GM12878 (cell line): ENCODE results near the gene TAAR9. TPM values are rescaled to one million over a fixed set of nuclear protein-coding genes. Genes with fewer than 3 reads are reported as not detected.

Source experiments
- ATAC-seq: fragments of 200-7000 bp; cut with Tn5 transposase; 3 replicates; pipeline ENCODE4 v1.9.1; 2020; ENCODE audit warnings: mild to moderate bottlenecking, moderate library complexity
- BruUV-seq: library from RNA; stranded (reverse); fragments of 400-500 nt; replicated peaks from 2 replicates; lab custom pipeline; 2021; lab: Mats Ljungman, UMichigan
- CTCF ChIA-PET: fragments of 300-600 bp; sonication (Branson Sonifier 250); formaldehyde crosslinking; extraction: SDS; loops from one replicate; lab custom pipeline; 2021; ENCODE audit warnings: inconsistent platforms; lab: Yijun Ruan, JAX
- POLR2A ChIA-PET: fragments of 350-600 bp; formaldehyde crosslinking; extraction: SDS; loops from one replicate; lab custom pipeline; 2021; ENCODE audit warnings: inconsistent platforms; lab: Charles Lee
- RAD21 ChIA-PET: fragments of 300-600 bp; sonication (Branson Sonifier 250); formaldehyde crosslinking; loops from one replicate; lab custom pipeline; 2023; ENCODE audit warnings: antibody characterized with exemption; ENCODE audit not compliant: unreplicated experiment; lab: Charles Lee
- SMC1A ChIA-PET: fragments of 300-600 bp; sonication (Branson Sonifier 250); formaldehyde crosslinking; loops from one replicate; lab custom pipeline; 2023; ENCODE audit not compliant: unreplicated experiment, uncharacterized antibody; lab: Charles Lee
- DNase-seq: peaks from one replicate; pipeline ENCODE4 v3.0.0-alpha.2; 2011; ENCODE audit warnings: low read depth, low spot score
- FAIRE-seq: peaks from 3 replicates; lab custom pipeline; 2011; peaks lifted over from hg19 to GRCh38; lab: Jason Lieb, UNC
- H2AFZ ChIP-seq: 2 replicates; pipeline ENCODE4 v1.6.0; 2011; ENCODE audit warnings: low read depth, low read length, control low read depth; ENCODE audit not compliant: control insufficient read depth
- H3K27ac ChIP-seq: 2 replicates; pipeline ENCODE4 v1.5.1; 2011; ENCODE audit warnings: control low read depth; ENCODE audit not compliant: control insufficient read depth, insufficient read depth
- H3K27me3 ChIP-seq, 2 experiments: replicated peaks in 1 of 2; 2 replicates each; pipeline versions ENCODE4 v1.6.0 to v1.6.1; 2011; ENCODE audit warnings: low read length in 1 of 2; ENCODE audit not compliant: control insufficient read depth in 2 of 2, insufficient read depth in 2 of 2
- H3K36me3 ChIP-seq, 2 experiments: 2 replicates each; pipeline ENCODE4 v1.5.1; 2011; ENCODE audit warnings: low read length in 1 of 2; ENCODE audit not compliant: control insufficient read depth in 2 of 2, insufficient read depth in 2 of 2
- H3K4me1 ChIP-seq: 2 replicates; pipeline ENCODE4 v1.6.1; 2011; ENCODE audit warnings: mild to moderate bottlenecking, low read length, moderate library complexity, mixed read lengths; ENCODE audit not compliant: control insufficient read depth, insufficient read depth
- H3K4me2 ChIP-seq: 2 replicates; pipeline ENCODE4 v1.6.0; 2011; ENCODE audit warnings: control low read depth; ENCODE audit not compliant: control insufficient read depth, insufficient read depth
- H3K4me3 ChIP-seq: fragments of 200-600 bp; sonication (generic); 2 replicates; pipeline ENCODE4 v1.5.1; 2016
- H3K79me2 ChIP-seq: 2 replicates; pipeline ENCODE4 v1.6.0; 2011; ENCODE audit warnings: low read length; ENCODE audit not compliant: control insufficient read depth, insufficient read depth
- H3K9ac ChIP-seq: 2 replicates; pipeline ENCODE4 v1.8.0; 2011; ENCODE audit warnings: low read length, control low read depth, mixed read lengths; ENCODE audit not compliant: control insufficient read depth, insufficient read depth
- H3K9me3 ChIP-seq: replicated peaks from 3 replicates; pipeline ENCODE4 v1.5.1; 2011; ENCODE audit warnings: mild to moderate bottlenecking, low read length; ENCODE audit not compliant: control insufficient read depth, insufficient read depth
- H4K20me1 ChIP-seq: 2 replicates; pipeline ENCODE4 v1.6.0; 2011; ENCODE audit not compliant: control insufficient read depth, insufficient read depth
- ASH2L ChIP-seq: fragments of 300-600, 200-600 bp; sonication (generic); IDR thresholded peaks from 2 replicates; pipeline ENCODE4 v1.6.1; 2017; ENCODE audit warnings: low read depth, mild to moderate bottlenecking, borderline replicate concordance
- CBX5 ChIP-seq: sonication (generic); IDR thresholded peaks from 2 replicates; pipeline ENCODE4 v1.6.1; 2016; ENCODE audit warnings: low read depth, moderate library complexity, mild to moderate bottlenecking, inconsistent platforms
- CHD4 ChIP-seq: fragments of 200-600 bp; sonication (generic); IDR thresholded peaks from 2 replicates; pipeline ENCODE4 v1.6.1; 2016; ENCODE audit warnings: mild to moderate bottlenecking
- EED ChIP-seq: sonication (generic); IDR thresholded peaks from 2 replicates; pipeline ENCODE4 v1.6.1; 2016; ENCODE audit warnings: antibody characterized with exemption, low read depth
- MEF2A ChIP-seq: IDR thresholded peaks from 2 replicates; pipeline ENCODE4 v1.6.1; 2011; ENCODE audit warnings: low read depth, mild to moderate bottlenecking, low read length, moderate library complexity; ENCODE audit not compliant: insufficient read depth
- NR2C1 ChIP-seq: fragments of 450-650 bp; IDR thresholded peaks from 2 replicates; pipeline ENCODE4 v1.6.1; 2017; ENCODE audit warnings: antibody characterized with exemption, mild to moderate bottlenecking, moderate library complexity
- NR2F1 ChIP-seq: fragments of 450-650 bp; conservative IDR thresholded peaks from 2 replicates; pipeline ENCODE4 v1.6.1; 2017; ENCODE audit warnings: mild to moderate bottlenecking
- RAD51 ChIP-seq: fragments of 450-650 bp; IDR thresholded peaks from 2 replicates; pipeline ENCODE4 v1.6.1; 2016; ENCODE audit warnings: moderate library complexity, mild to moderate bottlenecking, inconsistent platforms
- SMC3 ChIP-seq: IDR thresholded peaks from 2 replicates; pipeline ENCODE4 v1.6.1; 2011; ENCODE audit warnings: low read length, improper control_type of control experiment, borderline replicate concordance
- STAT3 ChIP-seq: IDR thresholded peaks from 2 replicates; pipeline ENCODE4 v1.6.1; 2011; ENCODE audit warnings: low read depth, low read length, improper control_type of control experiment
- TAF1 ChIP-seq: IDR thresholded peaks from 2 replicates; pipeline ENCODE4 v1.6.1; 2011; ENCODE audit warnings: mild to moderate bottlenecking, low read depth, low read length, borderline replicate concordance
- TARDBP ChIP-seq: IDR thresholded peaks from 2 replicates; pipeline ENCODE4 v1.6.1; 2016; ENCODE audit warnings: borderline replicate concordance
- ZNF384 ChIP-seq: IDR thresholded peaks from 2 replicates; pipeline ENCODE4 v1.6.1; 2012; ENCODE audit warnings: low read depth, mild to moderate bottlenecking, low read length, improper control_type of control experiment, borderline replicate concordance
- ZNF622 ChIP-seq: fragments of 450-650 bp; IDR thresholded peaks from 2 replicates; pipeline ENCODE4 v1.6.1; 2017; ENCODE audit warnings: mild to moderate bottlenecking, inconsistent platforms
- WGBS: methylation state at CpG from one replicate; pipeline ENCODE4 v1.1.6; 2016; ENCODE audit warnings: low lambda C conversion rate; ENCODE audit not compliant: insufficient replicate concordance, insufficient coverage; ENCODE audit errors: missing lambda C conversion rate; 5-methylcytosine and 5-hydroxymethylcytosine counted together
- in situ Hi-C: fragments of 300-500 bp; cut with MboI; formaldehyde crosslinking; loops from 9 replicates; pipeline ENCODE4 v1.14.3; 2018; ENCODE audit warnings: mixed read lengths
- intact Hi-C: fragments of 100-400 bp; cut with micrococcal nuclease; formaldehyde crosslinking; loops from one replicate; pipeline ENCODE4 v1.14.2; 2022; ENCODE audit not compliant: unreplicated experiment
- polyA plus RNA-seq, 11 experiments: library from polyadenylated mRNA; depleted of rRNA in 4 of 11; unstranded in 6 of 11; stranded (reverse) in 5 of 11; fragments of >200 nt; fragmentation: Nextera tagmentation in 4 of 11; fragmentation: Illumina TruSeq in 1 of 11; extraction: Ambion mirVana in 4 of 11; extraction: Trizol in 1 of 11; gene quantifications; 1 replicate in 1 of 11; 2 replicates in 10 of 11; pipeline versions ENCODE4 v1.2.1 to v1.2.3, GENCODE V29; 2011 to 2016; ENCODE audit warnings: inconsistent platforms in 2 of 11, missing spikeins in 2 of 11, low read depth in 1 of 11
- total RNA-seq, 4 experiments: library from RNA; depleted of rRNA in 3 of 4; stranded (reverse); fragments of >200 nt in 3 of 4; fragmentation: Illumina TruSeq in 1 of 4; extraction: Trizol in 1 of 4; gene quantifications; 2 replicates each; pipeline versions ENCODE4 v1.2.1 to v1.2.3, GENCODE V29; 2013 to 2021
- TF ChIP-seq, protein P1 (sequence below): IDR thresholded peaks from 2 replicates; pipeline ENCODE4 v1.6.1; 2011; ENCODE audit warnings: mild to moderate bottlenecking, low read depth, low read length, moderate library complexity; ENCODE audit not compliant: insufficient replicate concordance
- TF ChIP-seq, protein P2 (sequence below): IDR thresholded peaks from 2 replicates; pipeline ENCODE4 v1.6.1; 2011; ENCODE audit warnings: low read depth, low read length, improper control_type of control experiment, borderline replicate concordance
- TF ChIP-seq, protein P3 (sequence below): IDR thresholded peaks from 2 replicates; pipeline ENCODE4 v1.6.1; 2012; ENCODE audit warnings: low read depth, low read length, improper control_type of control experiment

The TAAR9 gene
- total and polyA plus RNA-seq, 10 of the 15 experiments (the other 5 are each of a cell fraction or from before 2014, with no cell fraction given) = not detected

DNA sequence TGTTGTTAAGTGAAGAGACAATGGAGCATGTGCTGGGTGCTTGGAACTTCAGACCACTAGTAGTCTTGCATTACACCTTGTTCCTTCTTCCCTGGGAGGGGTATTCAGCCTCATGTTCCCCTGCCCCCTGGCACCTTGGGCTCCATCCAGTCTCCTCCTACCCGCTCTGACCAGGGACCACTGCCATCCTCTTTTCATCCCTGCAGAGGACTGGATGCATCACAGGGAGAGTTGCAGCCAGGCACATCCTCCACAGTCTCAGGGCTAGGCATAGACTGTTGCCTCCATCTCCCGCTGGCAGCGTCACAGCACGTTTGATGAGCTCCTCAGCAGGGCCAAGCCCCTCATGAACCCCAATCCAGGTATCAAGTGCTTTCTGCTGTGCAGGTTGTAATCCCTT is 13.1 kb downstream of the TAAR9 start:
- intact Hi-C loops = no loop called here
- no peaks in the 10 kb centered on the region for H3K4me1 ChIP-seq

More for the DNA sequence above, 13.1 kb downstream of the TAAR9 start:
- BruUV-seq = no TSS peak
- SMC1A ChIA-PET = no interaction called here
- WGBS = 22% methylated on average over 4 of the region's 4 CpGs
- POLR2A ChIA-PET = no interaction called here
- DNase-seq (no peak), FAIRE-seq (no peak), ATAC-seq (no peak)
- TF ChIP-seq ZNF622 (no peak), EED (no peak), NR2C1 (no peak), STAT3 (no peak), TARDBP (no peak), CHD4 (no peak), SMC3 (no peak), RAD51 (no peak), ASH2L (no peak), TAF1 (no peak), MEF2A (no peak), CBX5 (no peak), ZNF384 (no peak), NR2F1 (no peak)
- TF ChIP-seq, protein P1, sequence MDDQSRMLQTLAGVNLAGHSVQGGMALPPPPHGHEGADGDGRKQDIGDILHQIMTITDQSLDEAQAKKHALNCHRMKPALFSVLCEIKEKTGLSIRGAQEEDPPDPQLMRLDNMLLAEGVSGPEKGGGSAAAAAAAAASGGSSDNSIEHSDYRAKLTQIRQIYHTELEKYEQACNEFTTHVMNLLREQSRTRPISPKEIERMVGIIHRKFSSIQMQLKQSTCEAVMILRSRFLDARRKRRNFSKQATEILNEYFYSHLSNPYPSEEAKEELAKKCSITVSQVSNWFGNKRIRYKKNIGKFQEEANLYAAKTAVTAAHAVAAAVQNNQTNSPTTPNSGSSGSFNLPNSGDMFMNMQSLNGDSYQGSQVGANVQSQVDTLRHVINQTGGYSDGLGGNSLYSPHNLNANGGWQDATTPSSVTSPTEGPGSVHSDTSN = no peak
- TF ChIP-seq, protein P2, sequence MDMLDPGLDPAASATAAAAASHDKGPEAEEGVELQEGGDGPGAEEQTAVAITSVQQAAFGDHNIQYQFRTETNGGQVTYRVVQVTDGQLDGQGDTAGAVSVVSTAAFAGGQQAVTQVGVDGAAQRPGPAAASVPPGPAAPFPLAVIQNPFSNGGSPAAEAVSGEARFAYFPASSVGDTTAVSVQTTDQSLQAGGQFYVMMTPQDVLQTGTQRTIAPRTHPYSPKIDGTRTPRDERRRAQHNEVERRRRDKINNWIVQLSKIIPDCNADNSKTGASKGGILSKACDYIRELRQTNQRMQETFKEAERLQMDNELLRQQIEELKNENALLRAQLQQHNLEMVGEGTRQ = no peak
- TF ChIP-seq, protein P3, sequence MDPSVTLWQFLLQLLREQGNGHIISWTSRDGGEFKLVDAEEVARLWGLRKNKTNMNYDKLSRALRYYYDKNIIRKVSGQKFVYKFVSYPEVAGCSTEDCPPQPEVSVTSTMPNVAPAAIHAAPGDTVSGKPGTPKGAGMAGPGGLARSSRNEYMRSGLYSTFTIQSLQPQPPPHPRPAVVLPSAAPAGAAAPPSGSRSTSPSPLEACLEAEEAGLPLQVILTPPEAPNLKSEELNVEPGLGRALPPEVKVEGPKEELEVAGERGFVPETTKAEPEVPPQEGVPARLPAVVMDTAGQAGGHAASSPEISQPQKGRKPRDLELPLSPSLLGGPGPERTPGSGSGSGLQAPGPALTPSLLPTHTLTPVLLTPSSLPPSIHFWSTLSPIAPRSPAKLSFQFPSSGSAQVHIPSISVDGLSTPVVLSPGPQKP = no peak
- Histone ChIP-seq H3K9me3 (no peaks in the 10 kb centered on the region), H3K27ac (no peak overlapping the region), H3K4me2 (no peak overlapping the region), H3K9ac (no peak overlapping the region), H4K20me1 (no peaks in the 10 kb centered on the region), H3K27me3 (no peaks in the 10 kb centered on the region; a peak in 1 of 4 replicates), H3K79me2 (no peaks in the 10 kb centered on the region), H2AFZ (no peak overlapping the region), H3K36me3 (no peaks in the 10 kb centered on the region), H3K4me3 (no peak overlapping the region)
- in situ Hi-C loops = no loop called here
- CTCF ChIA-PET = interaction anchor here (1.3 kb wide), 1 partner anchor 8 kb away, joined by 3 read pairs; no protein-coding TSS in a partner anchor
- RAD21 ChIA-PET = no interaction called here
